SH-SY5Y (cell line): ENCODE results near the gene CLEC2L.

Experiments
- GATA2 ChIP-seq: IDR thresholded peaks from 2 replicates; pipeline ENCODE4 v1.6.1; 2011; ENCODE audit warnings: mild to moderate bottlenecking, low read depth, low read length
- GATA3 ChIP-seq: IDR thresholded peaks from 2 replicates; pipeline ENCODE4 v1.6.1; 2011; ENCODE audit warnings: low read depth, mild to moderate bottlenecking, low read length, moderate library complexity

The CLEC2L gene

DNA sequence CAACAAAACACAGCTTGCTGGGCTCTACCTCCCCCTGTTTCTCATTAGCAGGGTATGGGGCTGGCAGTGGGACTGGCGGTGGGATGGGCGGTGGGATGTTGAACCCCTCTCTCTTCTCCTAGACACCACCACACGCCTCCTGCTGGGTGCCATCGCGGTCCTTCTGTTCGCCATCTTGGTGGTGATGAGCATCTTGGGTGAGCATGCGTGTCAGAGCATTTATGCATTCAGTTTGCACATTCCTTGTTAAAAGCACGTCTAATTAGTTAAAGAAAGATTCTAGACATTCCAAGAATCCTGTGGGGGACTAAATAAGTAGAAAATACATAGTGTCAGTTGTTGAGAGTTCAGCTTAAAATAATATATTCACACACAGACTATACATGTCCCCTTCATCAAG, 12.7 kb downstream of the CLEC2L start:
- TF ChIP-seq GATA3 (no peak), GATA2 (no peak)

DNA sequence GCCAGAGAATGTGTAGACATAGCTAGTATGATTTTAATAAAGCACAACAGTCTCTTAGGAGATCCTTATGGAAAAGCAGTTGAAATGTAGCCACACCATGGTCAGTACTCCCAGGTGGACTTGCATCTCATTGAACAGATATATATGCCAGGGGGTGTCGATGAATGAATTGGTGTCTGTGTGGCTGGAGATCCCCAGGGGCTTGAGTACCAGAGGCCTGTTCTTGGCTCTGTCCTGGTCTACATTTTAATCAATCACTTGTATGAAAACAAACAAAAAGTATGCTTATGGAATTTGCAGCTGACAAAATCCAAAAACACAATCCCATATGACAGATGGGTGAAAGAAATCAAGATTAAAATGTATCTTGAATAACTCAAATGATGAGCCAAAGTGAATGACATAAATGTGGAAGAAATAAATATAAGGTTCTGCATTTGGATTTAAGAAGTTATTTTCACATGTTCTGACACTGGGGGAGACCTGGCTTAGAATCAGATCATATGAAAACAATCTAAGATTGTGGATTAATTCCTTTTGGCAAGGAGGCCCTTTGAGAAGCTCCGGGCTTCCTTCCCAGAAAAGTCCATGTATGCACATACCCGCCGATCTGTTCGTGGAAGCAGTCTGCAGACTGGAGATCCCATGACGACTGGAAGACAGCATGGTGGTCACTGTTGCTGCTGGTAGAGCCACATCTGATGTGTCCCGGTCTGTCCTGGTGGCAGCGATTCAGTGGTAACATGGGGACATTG, 15.6 kb downstream of the CLEC2L start:
- TF ChIP-seq GATA2 (no peak), GATA3 (no peak)

DNA sequence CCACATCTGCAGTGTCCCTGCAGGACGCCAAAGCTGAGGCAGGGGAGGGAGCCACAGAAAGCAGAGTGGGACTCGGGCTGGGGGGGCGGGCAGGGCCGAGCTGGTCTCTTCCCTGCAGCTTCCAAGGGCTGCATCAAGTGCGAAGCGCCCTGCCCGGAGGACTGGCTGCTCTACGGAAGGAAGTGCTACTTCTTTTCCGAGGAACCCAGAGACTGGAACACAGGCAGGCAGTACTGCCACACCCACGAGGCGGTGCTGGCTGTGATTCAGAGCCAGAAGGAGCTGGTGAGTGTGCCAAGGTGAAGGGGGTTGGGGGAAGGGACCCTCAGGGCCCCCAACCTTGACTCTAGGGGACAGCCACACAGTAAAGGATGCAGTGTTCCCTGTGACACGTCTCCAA, 16.7 kb downstream of the CLEC2L start:
- no peak for TF ChIP-seq GATA2

DNA sequence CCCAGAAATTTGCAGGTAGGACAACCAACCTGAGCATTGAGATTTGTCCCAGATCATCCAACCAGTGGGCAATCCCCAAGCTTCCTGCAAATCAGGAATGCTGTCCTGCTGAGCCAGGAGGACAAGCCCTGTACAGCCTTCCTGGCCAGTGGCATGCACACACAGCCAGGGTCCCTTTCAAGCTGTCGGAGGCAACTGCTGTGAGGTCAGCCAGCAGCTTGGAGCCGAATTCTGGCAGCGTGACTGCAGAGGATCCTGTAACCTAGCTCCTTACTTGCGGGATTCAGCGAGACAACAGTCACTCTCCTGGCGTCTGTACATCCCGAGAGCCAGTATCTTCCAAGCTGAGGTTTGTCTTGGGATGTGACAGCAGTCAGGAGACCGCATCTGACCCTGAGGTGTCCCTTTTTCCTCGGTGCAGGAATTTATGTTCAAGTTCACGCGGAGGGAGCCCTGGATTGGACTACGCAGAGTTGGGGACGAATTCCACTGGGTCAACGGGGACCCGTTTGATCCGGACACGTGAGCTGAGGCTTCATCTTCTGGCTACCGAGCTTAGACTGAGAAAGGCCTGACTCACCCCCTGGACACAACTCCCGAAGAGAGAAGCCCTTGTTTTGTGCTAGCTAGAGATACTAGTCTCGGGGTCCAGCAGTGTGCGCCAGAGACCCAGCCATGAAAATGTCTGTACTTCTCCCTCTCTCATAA, 18.3 kb downstream of the CLEC2L start:
- TF ChIP-seq GATA3, result no peak
- TF ChIP-seq GATA2, result no peak

DNA sequence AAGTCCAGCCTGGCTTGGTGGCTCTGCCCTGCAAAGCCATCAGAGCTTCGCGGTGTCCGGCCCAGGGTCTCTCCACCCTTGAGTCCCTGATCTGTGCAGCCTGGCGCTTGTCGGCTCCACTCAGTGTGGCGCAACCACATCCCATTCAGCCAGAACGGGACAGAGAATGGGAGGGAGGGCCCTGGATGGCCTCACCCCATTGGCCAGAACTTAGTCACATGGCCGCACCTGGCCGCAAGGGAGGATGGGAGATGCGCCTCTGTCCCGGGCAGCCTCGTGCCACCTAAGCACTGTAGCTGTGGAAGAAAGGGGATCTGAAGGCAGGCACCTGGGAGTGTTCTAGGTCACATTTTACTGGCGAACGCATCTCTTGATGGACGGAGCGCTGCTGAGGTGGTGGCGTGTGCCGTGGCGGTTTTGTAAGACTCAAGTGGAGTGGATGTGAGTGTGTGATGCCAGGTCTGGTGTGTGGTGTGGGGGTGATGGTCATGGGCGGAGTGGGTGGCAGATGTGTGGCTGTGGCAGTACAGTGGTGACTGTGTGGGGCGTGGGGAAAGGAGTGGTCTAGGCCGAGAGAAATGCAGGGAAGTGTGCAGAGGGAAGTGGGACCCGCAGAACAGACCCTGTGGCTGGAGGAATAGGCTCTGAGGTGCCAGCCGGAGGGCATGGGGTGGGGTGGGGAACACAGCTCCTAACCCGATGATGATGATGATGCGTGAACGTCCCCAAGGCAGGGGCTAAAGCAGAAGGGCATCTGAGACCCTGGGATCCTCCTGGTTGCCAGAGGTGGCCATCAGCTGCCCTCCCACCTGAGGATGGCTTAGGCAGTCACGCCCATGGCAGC, 19.0 kb downstream of the CLEC2L start:
- no peak for TF ChIP-seq GATA3
- no peak for TF ChIP-seq GATA2

GRCh38 chr7:139543801-139544603, 20.5 kb downstream of the CLEC2L start:
- no peak for TF ChIP-seq GATA3
- TF ChIP-seq GATA2, result no peak

GRCh38 chr7:139544645-139545044, 21.2 kb downstream of the CLEC2L start:
- TF ChIP-seq GATA3 (no peak), GATA2 (no peak)

DNA sequence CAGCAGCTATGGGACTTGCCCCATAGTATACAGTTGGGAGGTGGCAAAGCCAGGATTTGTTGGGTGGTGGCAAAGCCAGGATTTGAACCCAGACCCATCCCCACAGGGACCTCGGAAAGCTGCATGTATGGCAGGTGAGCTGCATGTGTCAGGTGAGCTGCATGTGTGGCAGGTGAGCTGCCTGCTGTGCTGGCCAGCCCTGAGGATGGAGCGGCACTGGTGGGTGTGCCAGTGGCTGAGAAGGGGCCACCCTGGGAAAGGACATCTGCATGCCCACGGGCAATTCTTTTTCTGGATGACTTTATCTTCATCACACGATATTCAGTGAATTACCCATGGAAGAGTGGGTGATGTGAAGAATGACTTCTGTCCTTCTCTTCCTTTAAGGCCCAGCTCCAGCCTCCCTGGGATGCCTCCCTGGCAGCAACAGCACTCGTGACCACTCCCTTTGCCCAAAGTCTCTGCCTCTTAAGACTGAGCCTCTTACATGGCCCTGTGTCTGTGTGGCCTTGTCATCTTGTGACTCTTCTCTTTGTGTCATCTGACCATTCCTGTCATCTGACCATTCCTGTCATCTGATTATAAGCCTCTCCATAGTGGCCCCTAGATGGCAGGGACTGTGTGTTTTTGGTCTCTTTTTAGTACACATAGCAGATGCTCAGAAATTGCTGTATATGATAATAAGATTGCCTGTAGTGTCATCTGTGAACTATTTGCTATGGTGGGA, 25.0 kb downstream of the CLEC2L start:
- no peak for TF ChIP-seq GATA3
- no peak for TF ChIP-seq GATA2

GRCh38 chr7:139557857-139558581, 34.5 kb downstream of the CLEC2L start:
- no peak for TF ChIP-seq GATA3
- TF ChIP-seq GATA2, result no peak

DNA sequence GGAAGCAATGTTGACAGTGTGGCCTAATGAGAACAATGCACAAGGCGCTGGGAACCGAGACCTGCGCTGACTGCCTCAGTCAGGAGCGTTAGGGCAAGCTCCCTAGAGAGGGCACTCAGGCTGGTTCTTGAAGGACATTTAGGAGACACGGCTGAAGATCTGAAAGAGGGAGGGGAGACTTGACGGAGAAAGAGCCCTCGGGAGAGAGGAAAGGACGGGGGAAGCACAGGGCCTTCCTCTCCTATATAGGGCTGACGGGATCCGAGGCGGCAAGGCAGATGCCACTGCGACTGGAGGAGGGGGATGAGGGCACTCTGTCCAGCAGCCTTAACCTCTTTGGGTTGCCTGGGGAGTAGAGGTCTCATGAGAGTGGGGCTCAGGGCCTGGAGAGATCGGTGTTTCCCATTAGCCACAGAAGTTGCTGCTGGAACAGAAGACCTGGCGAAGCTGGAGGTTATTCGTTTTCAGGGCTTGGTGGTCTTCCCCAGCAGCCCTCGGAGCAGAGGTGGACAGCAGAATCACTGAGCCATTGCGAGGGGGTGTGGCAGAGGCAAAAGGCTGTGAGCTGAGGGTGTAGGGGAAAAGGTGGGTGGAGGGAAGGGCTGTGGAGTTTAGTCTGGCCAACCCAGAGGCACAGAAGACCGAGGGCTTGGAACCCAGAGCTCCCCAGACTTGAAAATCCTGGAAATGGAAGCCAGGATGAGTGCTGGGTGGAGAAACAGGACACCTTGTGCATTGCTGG, 36.0 kb downstream of the CLEC2L start:
- TF ChIP-seq GATA3, result no peak
- TF ChIP-seq GATA2, result no peak

DNA sequence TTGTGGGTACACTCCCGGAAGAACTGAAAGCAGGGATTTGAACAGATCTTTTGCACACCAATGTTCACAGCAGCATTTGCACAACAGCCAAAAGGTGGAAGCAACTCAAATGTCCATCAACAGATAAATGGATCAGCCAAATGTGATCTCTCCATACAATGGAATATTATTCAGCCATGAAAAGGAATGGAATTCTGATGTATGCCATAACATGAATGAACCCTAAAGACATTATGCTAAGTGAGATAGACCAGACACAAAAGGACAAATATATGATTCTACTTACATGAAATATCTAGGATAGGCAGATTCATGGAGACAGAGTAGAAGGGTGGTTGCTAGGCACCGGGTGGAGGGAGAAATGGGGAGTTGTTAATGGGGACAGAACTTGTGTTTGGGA, 36.7 kb downstream of the CLEC2L start:
- TF ChIP-seq GATA2, result no peak
- TF ChIP-seq GATA3, result no peak

DNA sequence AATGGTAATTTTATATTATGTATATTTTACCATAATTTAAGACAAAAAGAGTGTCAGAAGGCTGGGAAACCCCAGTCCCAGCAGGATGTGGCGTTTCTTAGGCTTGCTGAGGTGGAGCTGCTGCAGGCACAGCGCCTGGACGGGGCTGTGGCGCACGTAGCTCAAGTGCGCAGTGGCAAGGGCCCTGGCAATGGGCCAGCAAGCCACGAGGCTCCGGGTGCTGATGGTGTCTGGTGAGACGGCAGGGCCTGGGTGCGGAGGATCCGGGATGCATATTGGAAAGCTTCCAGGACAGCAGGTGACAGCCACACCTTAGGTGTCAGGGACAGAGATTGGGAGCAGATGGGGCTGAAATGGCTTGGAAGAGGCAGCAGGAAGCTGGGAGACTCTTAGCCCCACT, 37.2 kb downstream of the CLEC2L start:
- TF ChIP-seq GATA2 (no peak), GATA3 (no peak)

DNA sequence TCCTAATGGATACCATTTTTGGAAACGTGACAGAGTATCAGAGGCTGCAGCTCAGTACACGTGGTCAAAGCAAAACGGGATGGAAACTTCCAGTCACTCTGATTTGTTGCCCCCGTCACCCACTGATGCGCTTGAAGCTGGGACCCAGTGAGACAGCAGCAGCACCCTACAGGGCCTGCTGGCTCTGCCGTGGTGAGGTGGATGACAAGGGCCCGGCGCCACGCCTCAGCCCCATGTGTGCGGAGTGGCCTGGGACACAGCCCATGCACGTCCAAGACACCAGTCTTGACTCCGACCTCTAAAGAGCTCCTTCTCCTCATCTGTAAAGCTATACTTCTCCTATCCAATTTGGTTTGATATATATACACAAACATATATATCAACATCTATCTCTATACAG, 39.0 kb downstream of the CLEC2L start:
- TF ChIP-seq GATA2, result no peak
- TF ChIP-seq GATA3, result no peak
